ENCODE data around the gene DDB1.

- TF ChIP-seq POLR2AphosphoS5 (IDR thresholded peaks at IDR 0.05) (no peak), EP300 (IDR thresholded peaks at IDR 0.05) (no peak), CTCF (IDR thresholded peaks at IDR 0.05) (no peak)
Measured at GRCh38 chr11:61274084-61274483, 58.8 kb downstream of the DDB1 start.

All from gastroesophageal sphincter (tissue), 3 donors.